Measurements from ENCODE around the gene LITAF.
"Not testable (repeated sequence)": the region's sequence is repeated elsewhere in the genome, so short reads cannot be mapped to it uniquely, and the experiment has no call there.

Gene LITAF

DNA sequence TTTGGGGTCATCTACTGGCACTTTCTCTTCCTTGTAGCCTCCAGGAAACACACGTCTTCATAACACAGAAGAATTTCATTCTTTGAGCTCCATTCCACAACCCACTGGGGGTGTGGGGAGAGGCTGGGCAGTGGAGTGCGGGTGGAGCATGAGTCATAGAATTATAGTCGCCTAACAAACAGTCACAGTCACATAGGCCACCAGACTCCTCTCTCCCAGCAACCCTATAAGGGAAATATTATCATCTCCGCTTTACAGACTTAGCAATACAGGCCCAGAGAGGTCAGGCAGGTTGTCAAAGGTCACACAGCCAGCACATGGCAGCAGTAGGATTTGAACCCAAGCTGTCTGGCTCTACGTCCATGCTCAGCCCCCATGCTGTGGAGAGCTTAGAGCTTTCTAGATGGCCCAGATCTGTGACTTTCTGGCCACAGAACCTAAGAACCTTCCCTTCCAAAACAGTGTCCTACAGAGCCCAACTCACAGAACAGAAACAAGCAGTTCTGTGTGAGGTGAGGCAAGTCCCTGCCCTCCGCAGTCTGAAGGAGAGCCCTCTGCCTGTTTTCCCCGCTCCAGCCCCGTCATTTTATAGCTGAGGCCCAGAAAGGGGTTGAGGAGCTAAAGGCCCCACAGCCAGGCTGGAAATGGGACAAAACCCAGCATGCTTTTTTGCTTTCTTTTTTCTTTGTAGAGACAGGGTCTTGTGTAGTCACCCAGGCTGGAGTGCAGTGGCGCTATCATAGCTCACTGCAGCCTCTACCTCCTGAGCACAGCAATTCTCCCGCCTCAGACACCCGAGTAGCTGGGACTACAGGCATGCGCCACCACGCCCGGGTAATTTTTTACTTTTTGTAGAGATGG, 10.7 kb upstream of the LITAF start:
- DNase-seq (ENCODE audit: low spot score) = no peak

DNA sequence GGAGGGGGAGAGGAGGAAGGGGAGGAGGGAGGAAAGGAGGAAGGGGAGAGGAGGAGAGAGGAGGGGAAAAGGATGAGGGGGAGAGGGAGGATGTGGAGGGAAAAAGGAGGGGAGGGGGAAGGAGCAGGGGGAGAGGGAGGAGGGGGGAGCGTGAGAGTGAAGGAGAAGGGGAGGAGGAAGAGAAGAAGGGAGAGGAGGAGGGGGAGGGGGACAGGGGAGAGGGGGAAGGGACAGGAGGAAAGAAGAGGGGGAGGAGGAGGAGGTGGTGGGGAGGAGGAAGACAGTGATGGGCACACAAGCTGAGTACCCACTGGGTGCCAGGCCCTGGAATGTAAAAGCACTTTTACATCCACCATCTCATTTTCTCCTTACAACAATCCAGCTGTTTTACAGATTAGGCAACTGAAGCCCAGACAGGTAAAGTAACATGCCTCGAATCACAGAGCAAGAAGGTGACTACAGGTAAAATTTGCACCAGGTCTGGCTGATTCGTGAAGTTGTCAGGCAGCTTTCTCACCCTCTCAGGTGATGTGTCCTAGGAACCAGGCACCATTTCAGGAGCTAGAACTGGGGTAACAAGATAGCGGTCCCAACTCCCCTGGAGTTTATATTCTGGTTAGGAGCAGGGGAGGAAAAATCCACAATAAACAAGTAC, 10.0 kb upstream of the LITAF start:
- DNase-seq (ENCODE audit: low spot score) = no peak

DNA sequence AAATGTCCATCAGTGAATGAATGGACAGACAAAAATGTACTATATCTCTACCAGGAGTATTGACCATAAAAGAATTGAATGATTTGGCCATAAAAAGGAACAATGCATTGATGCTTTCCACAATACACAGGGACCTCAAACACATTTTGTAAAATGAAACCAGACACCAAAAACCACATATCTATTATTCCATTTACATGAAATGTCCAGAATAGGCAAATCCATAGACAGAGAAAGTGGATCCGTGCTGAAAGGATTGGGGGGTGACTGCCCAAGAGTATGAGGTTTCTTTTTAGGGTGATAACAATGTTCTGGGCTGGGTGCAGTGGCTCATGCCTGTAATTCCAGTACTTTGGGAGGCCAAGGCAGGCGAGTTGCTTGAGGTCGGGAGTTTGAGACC, 6.9 kb upstream of the LITAF start:
- no peak for DNase-seq (ENCODE audit: low spot score)

DNA sequence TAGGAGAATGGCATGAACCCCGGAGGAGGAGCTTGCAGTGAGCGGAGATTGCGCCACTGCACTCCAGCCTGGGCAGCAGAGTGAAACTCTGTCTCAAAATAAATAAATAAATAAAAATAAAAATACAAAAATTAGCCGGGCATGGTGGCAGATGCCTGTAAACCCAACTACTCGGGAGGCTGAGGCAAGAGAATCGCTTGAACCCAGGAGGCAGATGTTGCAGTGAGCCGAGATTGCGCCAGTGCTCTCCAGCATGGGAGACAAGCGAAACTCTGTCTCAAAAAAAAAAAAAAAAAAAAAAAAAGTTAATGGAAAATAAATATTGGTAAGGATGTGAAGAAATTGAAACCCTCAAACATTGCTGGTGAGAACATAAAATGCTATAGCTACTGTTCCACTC, 6.4 kb upstream of the LITAF start:
- not testable (repeated sequence) for DNase-seq (ENCODE audit: low spot score)

DNA sequence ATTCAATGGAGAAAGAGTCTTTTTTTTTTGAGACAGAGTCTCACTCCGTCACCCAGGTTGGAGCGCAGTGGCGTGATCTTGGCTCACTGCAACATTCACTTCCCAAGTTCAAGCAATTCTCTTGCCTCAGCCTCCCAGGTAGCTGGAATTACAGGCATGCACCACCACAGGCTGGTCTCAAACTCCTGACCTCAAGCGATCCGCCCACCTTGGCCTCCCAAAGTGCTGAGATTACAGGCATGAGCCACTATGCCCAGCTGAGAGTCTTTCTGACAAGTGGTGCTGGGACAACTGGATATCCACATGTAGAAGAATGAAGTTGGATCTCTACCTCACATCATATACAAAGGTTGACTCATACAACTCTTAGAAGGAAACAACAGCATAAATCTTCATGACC, 4.9 kb upstream of the LITAF start:
- DNase-seq (ENCODE audit: low spot score) = not testable (repeated sequence)

DNA sequence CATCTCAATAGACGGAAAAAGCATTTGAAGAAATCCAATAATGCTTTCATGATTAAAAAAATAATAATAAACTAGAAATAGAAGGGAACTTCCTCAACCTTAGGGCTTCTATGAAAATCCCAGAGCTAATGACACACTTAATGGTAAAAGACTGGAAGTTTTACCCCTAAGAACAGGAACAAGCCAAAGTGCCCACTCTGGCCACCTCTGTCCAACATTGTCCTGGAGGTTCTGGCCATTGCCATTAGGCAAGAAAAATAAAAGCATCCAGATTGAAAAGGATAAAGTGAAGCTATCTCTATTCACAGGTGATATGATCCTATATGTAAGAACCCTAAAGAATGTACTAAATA, 2.5 kb upstream of the LITAF start:
- DNase-seq (ENCODE audit: low spot score) = no peak

DNA sequence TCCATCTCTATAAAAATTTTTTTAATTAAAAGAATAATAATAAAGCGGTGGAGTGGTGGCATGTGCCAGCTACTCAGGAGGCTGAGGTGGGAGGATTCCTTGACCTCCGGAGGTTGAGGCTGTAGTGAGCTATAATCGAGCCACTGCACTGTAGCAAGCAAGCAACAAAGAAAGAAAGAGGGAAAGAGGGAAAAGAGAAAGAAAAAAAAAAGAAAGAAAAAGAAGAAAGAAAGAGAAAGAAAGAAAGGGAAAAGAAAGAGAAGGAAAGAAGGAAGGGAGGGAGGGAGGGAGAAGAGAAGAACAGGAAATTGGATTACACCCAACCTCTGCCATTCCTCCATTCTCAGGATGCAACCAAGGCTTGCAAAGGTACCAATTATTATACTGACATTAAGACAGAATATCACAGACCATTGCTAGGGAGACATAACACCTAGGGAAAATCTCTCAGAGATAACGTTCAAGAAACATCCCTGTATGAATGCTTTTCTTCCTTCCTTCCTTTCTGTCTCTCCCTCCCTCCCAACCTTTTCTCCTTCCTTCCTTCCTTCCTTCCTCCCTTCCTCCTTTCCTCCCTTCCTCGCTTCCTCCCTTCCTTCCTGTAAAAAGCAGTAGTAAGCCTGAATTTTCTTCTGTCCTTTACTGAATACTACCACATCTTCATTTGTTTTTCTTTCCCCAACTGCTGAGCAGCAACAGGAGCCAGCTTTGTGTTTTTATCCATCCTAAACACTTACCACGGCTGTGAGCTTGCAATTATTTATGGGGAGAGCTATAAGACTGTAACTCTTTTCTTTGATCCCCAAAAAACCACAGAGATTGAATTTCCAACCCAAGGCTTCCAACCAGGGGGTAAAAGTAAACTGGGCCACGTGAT, 1.8 kb upstream of the LITAF start:
- DNase-seq (ENCODE audit: low spot score) = no peak

DNA sequence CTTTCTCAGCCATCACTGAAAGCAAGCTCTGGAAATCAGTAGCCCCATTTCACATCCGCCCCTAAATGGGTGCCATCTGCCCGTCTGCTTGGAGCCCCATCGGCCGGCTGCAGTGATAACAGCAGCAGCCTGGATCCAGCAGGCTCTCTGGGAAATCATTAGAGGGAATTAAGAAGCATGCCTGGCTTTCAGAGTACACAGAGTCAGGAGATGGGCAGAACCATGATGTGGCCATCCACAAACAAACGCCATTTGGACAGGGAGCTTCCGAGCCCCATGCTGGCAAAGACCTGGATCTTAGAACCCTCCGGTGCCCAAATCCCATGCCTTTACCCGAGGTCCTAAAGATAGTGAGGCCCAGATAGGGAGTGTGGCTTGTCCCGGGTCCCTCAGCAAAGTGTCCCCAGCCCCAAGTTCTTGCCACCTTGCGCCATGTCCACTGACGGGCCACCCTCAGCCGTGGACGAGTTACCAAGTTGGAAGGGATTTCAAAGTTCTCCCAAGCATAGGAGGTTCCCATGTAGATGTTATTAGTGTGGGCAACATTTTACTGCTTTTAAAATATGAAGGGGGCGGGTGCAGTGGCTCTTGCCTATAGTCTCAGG, 1.0 kb upstream of the LITAF start:
- peak; percentile 17 for DNase-seq (ENCODE audit: low spot score)

DNA sequence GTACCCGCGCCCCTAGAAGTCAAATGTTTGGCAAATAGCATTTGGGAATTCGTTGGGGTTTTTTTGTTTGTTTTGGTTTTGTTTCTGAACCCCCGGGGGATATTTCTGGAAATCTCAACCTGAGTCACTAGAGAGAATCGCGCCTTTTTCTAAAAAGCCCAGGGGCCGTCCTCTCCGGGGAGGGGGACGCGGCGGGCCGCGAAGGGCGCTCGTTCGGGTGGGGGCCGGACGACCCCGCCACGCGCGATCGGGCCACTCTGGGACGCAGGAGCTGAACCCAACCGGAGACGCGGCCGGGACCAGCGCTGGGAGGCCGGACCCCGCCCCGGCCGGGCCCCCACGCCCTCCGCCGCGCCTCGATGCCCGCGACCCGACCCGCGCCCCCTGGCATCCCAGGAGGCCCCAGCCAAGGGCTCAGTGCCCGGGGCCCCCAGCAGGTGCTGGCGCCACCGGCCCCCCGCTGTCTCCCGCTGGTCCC, 302 bp downstream of the LITAF start:
- DNase-seq (ENCODE audit: low spot score) = no peak

DNA sequence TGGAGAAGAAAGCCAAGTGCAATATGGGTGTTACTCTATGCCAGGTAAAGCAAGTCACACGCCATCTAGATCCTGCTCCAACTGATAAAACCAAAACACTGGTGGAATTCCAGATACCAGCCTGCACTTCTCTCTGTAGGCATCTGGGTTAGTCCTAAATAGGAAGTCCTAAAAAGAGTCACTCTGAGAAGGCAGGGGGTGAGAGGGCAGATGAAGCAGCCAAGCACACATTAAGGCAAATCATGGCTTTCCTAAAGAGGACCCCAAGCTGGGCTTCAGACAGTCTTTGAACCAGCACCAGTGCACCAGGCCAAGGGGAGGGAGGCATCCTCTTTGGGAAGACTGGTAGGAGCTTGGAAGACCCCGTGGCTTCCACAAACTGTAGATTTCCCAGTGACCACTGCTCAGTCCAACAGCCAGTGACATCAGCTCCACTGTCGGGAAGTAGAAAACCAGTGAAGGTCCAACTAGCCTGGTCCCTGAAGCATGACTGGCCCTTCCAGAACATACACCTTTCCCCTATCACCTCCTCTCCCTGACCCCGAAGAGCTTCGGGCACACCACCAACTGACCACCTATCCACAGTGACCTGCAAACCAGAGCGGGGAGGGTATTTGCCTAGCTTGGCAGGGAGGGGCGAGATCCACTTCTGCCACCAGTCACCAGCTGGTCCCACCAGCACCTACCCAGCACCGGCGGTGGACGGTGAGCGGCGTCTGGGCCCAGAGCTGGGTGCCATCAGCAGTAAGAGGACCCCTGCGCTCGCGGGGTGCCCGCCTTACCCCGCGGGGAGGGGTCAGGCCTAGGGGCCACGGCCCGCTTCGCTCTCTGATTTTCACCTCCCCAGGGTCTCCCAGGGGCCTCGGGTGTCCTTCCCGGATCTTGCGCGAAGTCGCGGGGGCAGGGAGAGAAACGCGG, 1.0 kb downstream of the LITAF start:
- peak; percentile 31 for DNase-seq (ENCODE audit: low spot score)

DNA sequence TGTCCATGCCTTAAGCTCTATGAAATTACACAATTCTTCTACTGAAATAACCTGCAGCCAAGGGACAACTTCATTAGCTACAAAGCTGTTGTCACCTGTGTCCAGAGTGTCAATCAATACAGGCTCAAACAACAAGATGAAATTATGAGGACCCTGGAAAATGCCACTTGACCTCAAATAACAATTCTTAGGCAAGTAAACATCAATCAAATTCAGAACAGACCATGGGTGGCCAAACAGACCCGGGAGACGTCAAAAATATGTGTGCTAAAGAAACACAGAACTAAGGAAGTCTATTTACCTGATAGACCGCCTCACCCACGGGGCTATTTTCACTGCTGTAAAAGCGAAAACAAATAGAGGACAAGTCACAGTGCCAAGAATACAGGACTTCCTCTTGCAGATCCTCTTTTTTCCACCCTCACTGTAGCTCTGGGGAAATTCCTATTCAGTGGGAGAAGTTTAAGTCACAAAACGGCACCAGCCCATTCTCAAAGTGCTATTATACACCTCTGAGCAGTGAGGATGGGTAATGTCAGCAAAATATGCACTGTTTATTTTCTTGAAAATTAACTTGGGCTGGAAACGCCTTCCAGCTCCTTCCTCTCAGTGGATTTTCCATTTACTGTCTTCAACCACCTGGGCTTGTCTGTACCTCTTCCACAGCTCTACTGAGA, 2.7 kb downstream of the LITAF start:
- peak; percentile 21 for DNase-seq (ENCODE audit: low spot score)

DNA sequence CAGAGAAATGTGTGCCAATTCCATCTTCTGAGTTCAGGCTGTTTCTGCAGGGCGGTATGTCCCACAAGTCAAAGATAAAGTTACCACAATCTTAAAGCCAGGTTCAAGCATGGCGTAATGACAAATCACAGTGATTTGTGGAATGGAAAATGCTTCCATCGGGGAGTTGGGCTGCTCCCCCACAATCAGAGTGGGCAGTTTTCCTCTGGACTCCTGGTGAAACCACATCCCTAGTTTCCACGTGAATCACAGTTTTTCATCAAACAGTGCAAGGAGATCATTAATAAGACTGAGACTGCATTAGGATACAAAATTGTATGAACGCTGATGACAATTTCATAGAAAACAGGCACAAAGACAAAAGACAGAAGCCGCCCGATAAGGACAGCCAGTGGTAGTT, 3.6 kb downstream of the LITAF start:
- DNase-seq (ENCODE audit: low spot score) = no peak

DNA sequence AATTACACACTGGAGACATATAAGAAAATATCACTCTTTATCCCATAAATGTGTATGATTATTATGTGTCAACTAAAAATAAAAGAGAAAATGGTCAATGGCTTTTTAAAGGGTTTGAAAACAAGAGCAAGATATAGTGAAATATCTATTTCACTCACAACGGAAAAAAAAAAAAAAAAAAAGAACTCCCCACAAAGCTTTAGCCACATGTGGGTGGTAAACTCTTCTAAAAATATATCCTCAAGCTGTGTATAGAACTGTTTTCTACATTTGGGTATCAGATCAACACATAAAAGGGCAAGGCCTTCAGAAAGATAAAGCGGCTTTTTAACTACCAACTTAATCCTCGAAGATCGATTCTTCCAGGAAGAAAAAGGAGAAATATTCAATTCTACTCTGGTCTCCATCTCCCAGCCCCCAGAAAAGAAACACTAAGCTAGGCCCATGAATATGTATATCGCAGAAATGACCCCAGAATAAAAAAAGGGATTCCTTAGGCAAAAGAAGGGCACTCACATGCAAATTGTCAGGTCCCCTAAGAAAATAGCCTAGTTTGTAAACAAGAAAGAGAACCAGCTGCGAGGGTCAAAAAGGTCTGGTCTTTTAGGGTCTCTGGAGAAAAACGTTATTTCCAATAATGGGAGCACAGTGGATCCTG, 4.4 kb downstream of the LITAF start:
- no peak for DNase-seq (ENCODE audit: low spot score)

DNA sequence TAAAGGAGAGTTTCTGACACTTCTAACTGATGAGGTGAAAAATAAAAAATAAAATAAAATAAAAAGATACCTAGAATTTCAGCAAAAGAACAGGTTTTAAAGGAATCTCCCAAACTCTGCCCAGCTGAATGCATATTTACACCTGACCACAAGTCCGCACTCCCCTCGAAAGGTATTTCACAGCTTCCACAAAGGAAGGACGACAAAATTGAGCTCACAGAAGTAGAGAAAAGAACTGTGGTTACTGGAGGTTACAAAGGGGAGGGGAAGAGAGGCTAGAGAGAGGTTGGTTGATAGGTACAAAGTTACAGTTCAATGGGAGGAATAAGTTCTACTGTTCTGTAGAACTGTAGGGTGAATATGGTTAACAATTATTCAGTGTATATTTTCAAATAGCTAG, 5.0 kb downstream of the LITAF start:
- DNase-seq (ENCODE audit: low spot score) = no peak

DNA sequence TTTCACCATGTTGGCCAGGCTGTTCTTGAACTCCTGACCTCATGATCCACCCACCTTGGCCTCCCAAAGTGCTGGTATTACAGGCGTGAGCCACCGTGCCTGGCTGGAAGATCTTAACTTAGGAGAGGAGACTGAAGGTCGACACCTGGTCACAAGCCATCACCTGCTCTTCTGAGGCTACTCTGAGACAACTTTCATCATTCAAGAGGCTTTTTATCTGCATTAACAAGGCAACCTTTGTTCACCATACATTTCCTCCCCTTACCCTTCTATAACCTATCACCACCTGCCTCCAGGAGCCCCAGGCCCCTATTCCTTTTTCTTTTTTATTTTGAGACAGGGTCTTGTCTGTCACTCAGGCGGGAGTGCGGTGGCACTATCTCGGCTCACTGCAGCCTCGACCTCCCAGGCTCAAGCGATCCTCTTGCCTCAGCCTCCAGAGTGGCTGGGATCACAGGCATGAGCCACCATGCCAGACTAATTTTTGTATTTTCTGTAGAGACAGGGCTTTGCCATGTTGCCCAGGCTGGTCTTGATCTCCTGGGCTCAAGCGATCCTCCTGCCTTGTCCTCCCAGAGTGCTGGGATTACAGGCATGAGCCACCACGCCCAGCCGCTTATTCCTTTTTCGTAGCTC, 6.2 kb downstream of the LITAF start:
- no peak for DNase-seq (ENCODE audit: low spot score)

DNA sequence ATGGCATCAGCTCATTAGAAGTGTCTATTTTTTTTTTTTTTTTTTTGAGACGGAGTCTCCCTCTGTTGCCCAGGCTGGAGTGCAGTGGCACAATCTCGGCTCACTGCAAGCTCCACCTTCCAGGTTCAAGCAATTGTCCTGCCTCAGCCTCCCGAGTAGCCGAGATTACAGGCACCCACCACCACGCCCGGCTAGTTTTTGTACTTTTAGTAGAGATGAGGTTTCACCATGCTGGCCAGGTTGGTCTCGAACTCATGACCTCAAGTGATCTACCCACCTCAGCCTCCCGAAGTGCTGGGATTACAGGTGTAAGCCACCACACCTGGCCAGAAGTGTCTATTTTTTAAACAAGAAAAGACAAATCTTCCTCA, 9.4 kb downstream of the LITAF start:
- not testable (repeated sequence) for DNase-seq (ENCODE audit: low spot score)

DNA sequence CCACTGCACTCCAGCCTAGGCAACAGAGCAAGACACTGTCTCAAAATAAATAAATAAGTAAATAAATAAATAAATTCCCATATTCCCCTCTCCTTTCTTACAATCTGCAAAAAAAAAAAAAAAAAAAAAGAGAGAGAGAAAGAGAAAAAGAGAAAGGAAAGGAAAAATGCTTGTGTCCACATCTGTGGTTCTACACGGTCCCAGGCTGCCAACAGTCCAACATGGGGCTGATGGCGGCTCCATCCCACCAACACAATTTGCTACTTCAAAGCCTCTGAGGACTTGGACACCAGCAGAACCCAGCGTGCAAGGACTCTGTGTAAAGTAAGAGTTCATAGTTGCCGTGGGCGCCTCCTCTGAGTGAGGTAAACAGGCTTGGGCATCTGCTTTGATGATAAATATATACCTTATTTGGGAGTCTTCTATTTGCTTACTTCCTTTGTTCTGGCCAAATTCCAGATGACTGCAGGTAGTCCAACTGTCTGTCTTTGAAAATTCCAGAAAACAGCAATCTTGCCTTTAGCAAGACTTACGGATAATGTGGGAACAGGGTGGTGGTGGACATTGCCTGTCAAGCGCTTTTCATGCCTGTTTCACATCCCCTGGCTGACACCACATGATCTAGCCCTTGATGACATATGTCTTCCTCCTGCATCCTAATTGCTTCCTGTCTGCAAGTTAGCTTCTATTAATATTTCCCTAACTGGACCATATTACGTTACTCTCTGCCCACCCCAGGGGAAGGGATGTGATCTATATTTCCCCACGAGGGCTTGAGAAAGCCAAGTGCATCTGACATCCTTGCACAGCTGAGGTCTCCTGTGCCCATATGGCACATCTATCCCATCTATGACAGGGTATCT, 10.1 kb downstream of the LITAF start:
- peak; percentile 20 for DNase-seq (ENCODE audit: low spot score)

DNA sequence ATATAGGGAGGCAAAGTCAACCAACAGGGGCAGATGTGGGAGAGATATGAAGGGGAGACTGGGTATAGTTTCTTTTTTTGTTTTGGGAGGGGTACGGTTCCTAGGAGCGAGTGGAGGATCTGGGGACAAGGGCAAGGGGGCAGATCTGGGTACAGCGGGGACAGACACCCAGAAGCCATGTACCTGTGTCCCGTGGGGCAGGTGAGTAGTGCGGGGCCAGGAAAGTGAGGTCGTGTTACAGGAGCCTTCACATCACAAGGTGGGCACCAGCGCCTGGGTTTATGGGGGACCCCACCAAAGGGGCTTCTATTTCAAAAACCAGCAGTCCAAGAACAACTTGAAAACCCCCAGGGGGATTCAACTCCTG, 11.5 kb downstream of the LITAF start:
- DNase-seq (ENCODE audit: low spot score) = no peak
